CD8-positive, alpha-beta memory T cell (primary cell): ENCODE measurements around the gene NXN. TPM values are rescaled to one million over a fixed set of nuclear protein-coding genes. Genes with fewer than 3 reads are reported as not detected.

ENCODE experiments used
- CTCF ChIA-PET: fragments of 350-600 bp; sonication (Branson Sonifier 250); formaldehyde crosslinking; loops from one replicate; lab custom pipeline; 2021; ENCODE audit warnings: antibody characterized with exemption; lab: Charles Lee
- POLR2A ChIA-PET: fragments of 350-600 bp; sonication (Branson Sonifier 250); formaldehyde crosslinking; loops from one replicate; lab custom pipeline; 2021; ENCODE audit warnings: antibody characterized with exemption; lab: Charles Lee
- DNase-seq, 5 donors: peaks; one replicate each; pipeline versions ENCODE4 v3.0.0 to v3.0.0-alpha.2; 2020 to 2022; ENCODE audit warnings: mixed read lengths in 1 of 5
- H3K27ac ChIP-seq: one replicate; pipeline ENCODE4 v1.7.0; 2013; ENCODE audit warnings: low read depth, mild to moderate bottlenecking, low read length, moderate library complexity
- H3K27me3 ChIP-seq: 2 replicates; pipeline ENCODE4 v1.7.0; 2013; ENCODE audit warnings: low read length, mild to moderate bottlenecking; ENCODE audit not compliant: insufficient read depth, poor library complexity, severe bottlenecking
- H3K36me3 ChIP-seq: 2 replicates; pipeline ENCODE4 v1.7.0; 2013; ENCODE audit warnings: mild to moderate bottlenecking, low read length, moderate library complexity; ENCODE audit not compliant: insufficient read depth
- H3K4me1 ChIP-seq: 2 replicates; pipeline ENCODE4 v1.7.0; 2013; ENCODE audit warnings: mild to moderate bottlenecking, low read length, moderate library complexity; ENCODE audit not compliant: insufficient read depth
- H3K4me3 ChIP-seq: 2 replicates; pipeline ENCODE4 v1.7.0; 2013; ENCODE audit warnings: mild to moderate bottlenecking, low read length
- H3K9me3 ChIP-seq: 2 replicates; pipeline ENCODE4 v1.7.0; 2013; ENCODE audit warnings: mild to moderate bottlenecking, low read length
- H3K27ac Mint-ChIP-seq, 8 donors: one replicate each; pipeline ENCODE4 v1.8.0; 2020 to 2021; ENCODE audit warnings: mixed read lengths in 8 of 8, mild to moderate bottlenecking in 6 of 8, inconsistent platforms in 3 of 8, moderate library complexity in 3 of 8
- H3K27me3 Mint-ChIP-seq, 2 donors: one replicate each; pipeline ENCODE4 v1.8.0; 2020 to 2021; ENCODE audit warnings: mixed read lengths in 2 of 2, mild to moderate bottlenecking in 1 of 2, moderate library complexity in 1 of 2
- H3K36me3 Mint-ChIP-seq, 3 donors: one replicate each; pipeline ENCODE4 v1.8.0; 2020 to 2021; ENCODE audit warnings: mixed read lengths in 3 of 3, inconsistent platforms in 1 of 3, mild to moderate bottlenecking in 1 of 3
- H3K4me1 Mint-ChIP-seq, 3 donors: one replicate each; pipeline ENCODE4 v1.8.0; 2020 to 2021; ENCODE audit warnings: mixed read lengths in 3 of 3, inconsistent platforms in 1 of 3, mild to moderate bottlenecking in 1 of 3
- H3K4me3 Mint-ChIP-seq, 7 donors: one replicate each; pipeline ENCODE4 v1.8.0; 2020 to 2021; ENCODE audit warnings: mixed read lengths in 7 of 7, mild to moderate bottlenecking in 6 of 7, moderate library complexity in 4 of 7, inconsistent platforms in 2 of 7
- H3K9me3 Mint-ChIP-seq, 5 donors: one replicate each; pipeline ENCODE4 v1.8.0; 2020 to 2022; ENCODE audit warnings: mixed read lengths in 5 of 5, mild to moderate bottlenecking in 3 of 5, moderate library complexity in 2 of 5, inconsistent platforms in 1 of 5
- polyA plus RNA-seq: library from polyadenylated mRNA; unstranded; fragments of 300-500 nt; fragmentation: Illumina TruSeq; gene quantifications from one replicate; pipeline ENCODE4 v1.2.3, GENCODE V29; 2021
- total RNA-seq, 2 experiments: library from RNA; stranded (reverse); gene quantifications; one replicate each; pipeline ENCODE4 v1.2.3, GENCODE V29; 2021

Gene NXN
- total and polyA plus RNA-seq, 3 experiments from 2014 or later, result 0.08 to 0.42 (median 0.31) TPM

- peak overlapping the region; percentile 66 to 91 (median 81) for H3K4me3 Mint-ChIP-seq
- no peaks in the 10 kb centered on the region for H3K9me3 Mint-ChIP-seq
- ChIA-PET POLR2A (interaction anchor here (0.9 to 1.2 kb wide), 3 partner anchors 16 to 200 kb away, joined by 4 to 7 read pairs (median 5); partner anchors contain the start of genes GLOD4 and TIMM22), CTCF (interaction anchor here (0.5 to 2.9 kb wide), 21 partner anchors 14 to 595 kb away, joined by 3 to 45 read pairs (median 5); partner anchors contain the start of genes GLOD4, MRM3 and TIMM22)
- Histone ChIP-seq H3K4me1 (peaks cover 19% of the 10 kb centered on the region), H3K27me3 (peaks cover 23% of the 10 kb centered on the region), H3K9me3 (no peaks in the 10 kb centered on the region), H3K4me3 (no peak overlapping the region), H3K27ac (no peak overlapping the region), H3K36me3 (no peaks in the 10 kb centered on the region)
- no peaks in the 10 kb centered on the region for H3K36me3 Mint-ChIP-seq
- no peak for DNase-seq
- H3K4me1 Mint-ChIP-seq, result peaks cover 12 to 23% (median 14%) of the 10 kb centered on the region in 3 donors
- peak overlapping the region; percentile 1 to 89 (median 58) for H3K27ac Mint-ChIP-seq
- H3K27me3 Mint-ChIP-seq, result peaks cover 20 to 22% of the 10 kb centered on the region in 2 donors
These were observed 1.7 kb upstream of the NXN start for GRCh38 chr17:981292-981658.

GRCh38 chr17:980406-981291 is 1.1 kb upstream of the NXN start:
- Mint-ChIP-seq H3K9me3 (no peaks in the 10 kb centered on the region), H3K27ac (peak overlapping the region; percentile 1 to 89 (median 60)), H3K4me3 (peak overlapping the region; percentile 74 to 91 (median 81)), H3K27me3 (peaks cover 23 to 26% of the 10 kb centered on the region in 2 donors), H3K36me3 (no peaks in the 10 kb centered on the region), H3K4me1 (peaks cover 12 to 23% (median 14%) of the 10 kb centered on the region in 3 donors)
- POLR2A ChIA-PET, result interaction anchor here (0.9 to 1.3 kb wide), 4 partner anchors 16 to 199 kb away, joined by 4 to 7 read pairs (median 4); partner anchors contain the start of genes GLOD4, MRM3 and TIMM22
- no peaks in the 10 kb centered on the region for H3K9me3 ChIP-seq
- H3K4me3 ChIP-seq, result peak overlapping the region; percentile 40
- DNase-seq, result peak; percentile 61 to 87 (median 82)
- peaks cover 19% of the 10 kb centered on the region for H3K4me1 ChIP-seq
- peaks cover 24% of the 10 kb centered on the region for H3K27me3 ChIP-seq
- no peak overlapping the region for H3K27ac ChIP-seq
- CTCF ChIA-PET, result interaction anchor here (0.5 to 2.9 kb wide), 22 partner anchors 13 to 595 kb away, joined by 3 to 45 read pairs (median 4); partner anchors contain the start of genes GLOD4, MRM3 and TIMM22
- no peaks in the 10 kb centered on the region for H3K36me3 ChIP-seq

- POLR2A ChIA-PET, result interaction anchor here (0.6 to 1.3 kb wide), 3 partner anchors 18 to 204 kb away, joined by 4 to 7 read pairs (median 4); partner anchors contain the start of genes GLOD4, MRM3 and TIMM22
- Histone ChIP-seq H3K9me3 (no peaks in the 10 kb centered on the region), H3K27me3 (peaks cover 24% of the 10 kb centered on the region), H3K36me3 (no peaks in the 10 kb centered on the region), H3K4me1 (peaks cover 19% of the 10 kb centered on the region), H3K4me3 (no peak overlapping the region), H3K27ac (no peak overlapping the region)
- peaks cover 12 to 23% (median 14%) of the 10 kb centered on the region in 3 donors for H3K4me1 Mint-ChIP-seq
- peak overlapping the region in 2 of 7 donors; percentile 36 to 79 for H3K4me3 Mint-ChIP-seq
- H3K27me3 Mint-ChIP-seq, result peaks cover 29 to 38% of the 10 kb centered on the region in 2 donors
- H3K36me3 Mint-ChIP-seq, result no peaks in the 10 kb centered on the region
- H3K9me3 Mint-ChIP-seq, result no peaks in the 10 kb centered on the region
- no peak overlapping the region for H3K27ac Mint-ChIP-seq
- no peak for DNase-seq
- CTCF ChIA-PET, result interaction anchor here (0.9 to 2.9 kb wide), 2 partner anchors 17 to 567 kb away, joined by 3 to 45 read pairs; partner anchors contain the start of gene TIMM22
These were observed 401 bp downstream of the NXN start for GRCh38 chr17:979212-979538.

GRCh38 chr17:978103-979093 is 1.2 kb downstream of the NXN start:
- ChIA-PET POLR2A (interaction anchor here (0.6 to 1.1 kb wide), 2 partner anchors 18 to 48 kb away, joined by 3 to 7 read pairs; partner anchors contain the start of gene TIMM22), CTCF (interaction anchor here (1.3 to 2.9 kb wide), 2 partner anchors 18 kb away, joined by 5 to 45 read pairs; partner anchors contain the start of gene TIMM22)
- peaks cover 24% of the 10 kb centered on the region for H3K27me3 ChIP-seq
- H3K4me1 ChIP-seq, result peaks cover 19% of the 10 kb centered on the region
- H3K4me1 Mint-ChIP-seq, result peaks cover 12 to 23% (median 14%) of the 10 kb centered on the region in 3 donors
- peak overlapping the region; percentile 64 to 92 (median 80) for H3K4me3 Mint-ChIP-seq
- H3K27ac ChIP-seq, result no peak overlapping the region
- H3K27ac Mint-ChIP-seq, result peak overlapping the region in 4 of 8 donors; percentile 32 to 87 (median 47)
- H3K4me3 ChIP-seq, result no peak overlapping the region
- DNase-seq, result peak in 1 of 5 donors; percentile 17
- H3K9me3 ChIP-seq, result no peaks in the 10 kb centered on the region
- no peaks in the 10 kb centered on the region for H3K9me3 Mint-ChIP-seq
- peaks cover 29 to 41% of the 10 kb centered on the region in 2 donors for H3K27me3 Mint-ChIP-seq
- no peaks in the 10 kb centered on the region for H3K36me3 Mint-ChIP-seq
- H3K36me3 ChIP-seq, result no peaks in the 10 kb centered on the region

GRCh38 chr17:977166-977565 is 2.4 kb downstream of the NXN start:
- H3K4me3 ChIP-seq, result no peak overlapping the region
- H3K36me3 Mint-ChIP-seq, result no peaks in the 10 kb centered on the region
- peaks cover 27 to 45% of the 10 kb centered on the region in 2 donors for H3K27me3 Mint-ChIP-seq
- peaks cover 24% of the 10 kb centered on the region for H3K27me3 ChIP-seq
- peaks cover 12 to 23% (median 14%) of the 10 kb centered on the region in 3 donors for H3K4me1 Mint-ChIP-seq
- H3K4me1 ChIP-seq, result peaks cover 19% of the 10 kb centered on the region
- CTCF ChIA-PET, result interaction anchor here (1.3 kb wide), 1 partner anchor 19 kb away, joined by 5 read pairs; the partner anchor contains the start of gene TIMM22
- peak overlapping the region in 1 of 8 donors; percentile 87 for H3K27ac Mint-ChIP-seq
- H3K27ac ChIP-seq, result no peak overlapping the region
- no peaks in the 10 kb centered on the region for H3K9me3 ChIP-seq
- peak overlapping the region in 2 of 7 donors; percentile 15 to 89 for H3K4me3 Mint-ChIP-seq
- DNase-seq, result no peak
- POLR2A ChIA-PET, result no interaction called here
- H3K9me3 Mint-ChIP-seq, result no peaks in the 10 kb centered on the region
- H3K36me3 ChIP-seq, result no peaks in the 10 kb centered on the region

GRCh38 chr17:976312-976711 is 3.3 kb downstream of the NXN start:
- H3K9me3 ChIP-seq, result no peaks in the 10 kb centered on the region
- Mint-ChIP-seq H3K9me3 (no peaks in the 10 kb centered on the region), H3K36me3 (no peaks in the 10 kb centered on the region), H3K4me3 (no peak overlapping the region), H3K27ac (no peak overlapping the region), H3K27me3 (peaks cover 27 to 45% of the 10 kb centered on the region in 2 donors), H3K4me1 (peaks cover 12 to 22% (median 14%) of the 10 kb centered on the region in 3 donors)
- CTCF ChIA-PET, result no interaction called here
- no peaks in the 10 kb centered on the region for H3K36me3 ChIP-seq
- no peak overlapping the region for H3K4me3 ChIP-seq
- DNase-seq, result no peak
- POLR2A ChIA-PET, result no interaction called here
- H3K4me1 ChIP-seq, result peaks cover 18% of the 10 kb centered on the region
- no peak overlapping the region for H3K27ac ChIP-seq
- peaks cover 24% of the 10 kb centered on the region for H3K27me3 ChIP-seq

- no peak overlapping the region for H3K4me3 ChIP-seq
- no peak for DNase-seq
- no peak overlapping the region for H3K27ac Mint-ChIP-seq
- peaks cover 29 to 48% of the 10 kb centered on the region in 2 donors for H3K27me3 Mint-ChIP-seq
- no peaks in the 10 kb centered on the region for H3K9me3 Mint-ChIP-seq
- H3K9me3 ChIP-seq, result no peaks in the 10 kb centered on the region
- H3K36me3 Mint-ChIP-seq, result no peaks in the 10 kb centered on the region
- H3K4me1 Mint-ChIP-seq, result peaks cover 6 to 14% (median 7%) of the 10 kb centered on the region in 3 donors
- no peak overlapping the region for H3K4me3 Mint-ChIP-seq
- H3K27ac ChIP-seq, result no peak overlapping the region
- no peaks in the 10 kb centered on the region for H3K36me3 ChIP-seq
- CTCF ChIA-PET, result interaction anchor here (1.4 kb wide), 1 partner anchor 21 kb away, joined by 4 read pairs; the partner anchor contains the start of gene TIMM22
- peaks cover 24% of the 10 kb centered on the region for H3K27me3 ChIP-seq
- POLR2A ChIA-PET, result interaction anchor here (0.5 kb wide), 1 partner anchor 80 kb away, joined by 13 read pairs; no protein-coding TSS in a partner anchor
- peaks cover 11% of the 10 kb centered on the region for H3K4me1 ChIP-seq
These were observed 4.1 kb downstream of the NXN start for GRCh38 chr17:975371-975915.
